Stimulated activated CD8-positive, alpha-beta memory T cell treated with anti-CD3 and anti-CD28 coated beads, Interleukin-12 subunit alpha, Interleukin-12 subunit beta, amount 100 ng/mL, for 1 hour (primary cell): ENCODE data around the gene LIG4.
A peak's percentile ranks its signal among the peaks of the same experiment; 100 is the strongest.

Experiments used
- DNase-seq: peaks from one replicate; pipeline ENCODE4 v3.0.0-alpha.2; 2020; ENCODE audit warnings: low read depth

LIG4 gene

GRCh38 chr13:108193806-108194205, 21.5 kb downstream of the LIG4 start:
- DNase-seq: no peak

DNA sequence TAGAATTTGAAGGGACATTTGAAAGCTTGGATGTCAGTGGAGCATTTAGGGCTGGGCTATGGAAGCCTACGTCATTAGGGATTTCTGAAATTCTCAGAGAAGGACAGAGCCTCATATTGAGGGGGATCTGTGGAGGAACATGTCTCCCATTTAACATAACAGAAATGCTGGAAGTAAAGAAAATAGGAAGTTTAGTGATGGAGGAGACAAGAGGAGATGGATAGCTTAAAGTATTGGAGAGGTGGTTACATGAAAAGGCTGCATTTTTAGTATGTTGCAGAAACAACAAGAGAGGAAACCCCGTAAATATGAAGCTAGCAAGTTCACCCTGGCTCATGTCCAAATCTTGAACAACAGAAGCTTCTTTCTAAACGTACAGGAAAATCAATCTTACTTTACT, 24.4 kb downstream of the LIG4 start:
- no peak for DNase-seq

DNA sequence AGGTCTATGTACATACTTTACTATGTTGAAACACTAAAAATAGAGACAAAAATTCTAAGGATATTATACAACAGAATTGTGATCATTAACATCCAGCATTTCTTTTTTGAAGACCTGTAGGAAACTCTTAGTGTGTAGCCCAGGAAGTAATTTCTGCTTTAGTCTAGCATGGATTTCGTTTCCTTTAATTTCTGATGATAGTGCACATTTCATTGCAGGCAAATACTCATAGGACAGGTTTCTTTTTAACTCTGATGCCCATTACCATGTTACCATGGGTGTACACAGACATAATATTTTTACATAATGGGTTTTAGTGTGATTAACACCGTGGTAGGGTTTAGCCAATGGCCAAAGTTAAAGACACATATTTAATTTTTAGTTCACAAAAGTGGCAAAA, 27.1 kb downstream of the LIG4 start:
- no peak for DNase-seq

DNA sequence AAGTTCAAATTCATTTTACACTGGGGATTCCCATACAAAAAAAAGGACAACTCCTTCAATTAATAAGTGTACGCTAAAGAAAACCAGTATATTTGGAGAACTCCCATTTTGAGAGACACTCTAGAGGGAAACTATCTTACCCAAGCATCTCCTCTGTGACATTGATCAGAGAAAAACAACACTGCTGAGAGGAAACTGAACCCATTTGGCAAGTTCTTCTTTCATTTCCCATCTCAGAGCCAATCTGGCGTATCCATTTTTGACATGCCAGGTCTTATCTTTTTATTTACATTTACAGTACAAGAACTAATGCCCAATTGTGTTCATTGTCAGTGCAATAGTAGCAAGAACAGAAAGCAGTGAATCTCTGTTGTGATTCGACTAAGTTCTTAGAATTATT, 30.1 kb downstream of the LIG4 start:
- DNase-seq: no peak

- no peak for DNase-seq
Observed at GRCh38 chr13:108182652-108183051, 32.7 kb downstream of the LIG4 start.

- DNase-seq: no peak
Observed at GRCh38 chr13:108178078-108178477, 37.3 kb downstream of the LIG4 start.

DNA sequence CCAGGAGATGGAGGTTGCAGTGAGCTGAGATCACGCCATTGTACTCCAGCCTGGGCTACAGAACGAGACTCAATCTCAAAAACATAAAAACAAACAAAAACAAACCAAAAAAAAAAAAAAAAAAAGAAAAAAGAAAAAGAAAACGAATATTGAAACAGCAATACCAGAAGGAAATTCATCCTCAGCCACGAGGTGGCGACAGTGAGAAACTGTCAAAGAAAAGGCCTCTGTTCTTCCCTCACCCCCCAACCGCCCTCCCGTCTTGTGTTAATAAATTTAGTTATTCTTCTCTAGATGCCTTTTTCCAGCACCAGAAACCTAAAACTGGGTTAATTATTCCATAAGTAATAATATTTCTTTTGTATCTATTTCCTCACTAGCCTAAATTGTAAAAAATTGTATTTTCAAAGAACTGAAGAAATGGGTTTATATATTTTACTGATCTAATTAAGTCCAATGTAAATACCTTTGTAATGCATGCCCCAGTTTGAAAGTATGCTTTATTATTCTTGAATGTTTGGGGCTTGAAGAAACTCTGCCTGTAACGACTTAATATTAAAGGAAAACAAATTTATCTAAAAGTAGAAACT, 38.6 kb downstream of the LIG4 start:
- peak; percentile 22 for DNase-seq

- no peak for DNase-seq
Observed at GRCh38 chr13:108168929-108169328, 46.4 kb downstream of the LIG4 start.

DNA sequence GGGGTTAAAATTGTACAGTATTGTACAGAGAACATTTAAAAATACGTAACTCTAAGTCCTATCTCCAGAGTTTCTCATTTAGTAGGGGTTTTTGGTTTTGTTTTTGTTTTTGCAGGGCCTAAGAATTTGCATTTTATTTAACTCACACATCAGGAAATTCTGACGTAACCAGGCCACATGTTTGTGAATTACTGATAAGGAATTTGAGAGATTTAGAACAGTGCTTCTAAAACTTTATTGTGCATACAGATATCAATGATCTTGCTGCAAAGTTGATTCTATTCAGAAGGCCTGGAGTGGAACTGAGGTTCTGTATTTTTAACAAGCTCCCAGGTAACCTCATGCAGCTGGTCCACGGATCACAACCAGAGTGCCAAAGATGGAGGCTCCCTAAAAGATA, 49.3 kb downstream of the LIG4 start:
- DNase-seq: no peak

GRCh38 chr13:108158746-108159145, 56.6 kb downstream of the LIG4 start:
- DNase-seq: no peak
